HG03039 (cell line): ENCODE results near the gene BMF.
"Not testable (repeated sequence)": the region's sequence is repeated elsewhere in the genome, so short reads cannot be mapped to it uniquely, and the experiment has no call there.

Experiments
- ATAC-seq: cut with Tn5 transposase; IDR thresholded peaks from one replicate; pipeline ENCODE4 v1.9.1; 2021; ENCODE audit warnings: mild to moderate bottlenecking, moderate library complexity; ENCODE audit not compliant: unreplicated experiment

BMF gene

DNA sequence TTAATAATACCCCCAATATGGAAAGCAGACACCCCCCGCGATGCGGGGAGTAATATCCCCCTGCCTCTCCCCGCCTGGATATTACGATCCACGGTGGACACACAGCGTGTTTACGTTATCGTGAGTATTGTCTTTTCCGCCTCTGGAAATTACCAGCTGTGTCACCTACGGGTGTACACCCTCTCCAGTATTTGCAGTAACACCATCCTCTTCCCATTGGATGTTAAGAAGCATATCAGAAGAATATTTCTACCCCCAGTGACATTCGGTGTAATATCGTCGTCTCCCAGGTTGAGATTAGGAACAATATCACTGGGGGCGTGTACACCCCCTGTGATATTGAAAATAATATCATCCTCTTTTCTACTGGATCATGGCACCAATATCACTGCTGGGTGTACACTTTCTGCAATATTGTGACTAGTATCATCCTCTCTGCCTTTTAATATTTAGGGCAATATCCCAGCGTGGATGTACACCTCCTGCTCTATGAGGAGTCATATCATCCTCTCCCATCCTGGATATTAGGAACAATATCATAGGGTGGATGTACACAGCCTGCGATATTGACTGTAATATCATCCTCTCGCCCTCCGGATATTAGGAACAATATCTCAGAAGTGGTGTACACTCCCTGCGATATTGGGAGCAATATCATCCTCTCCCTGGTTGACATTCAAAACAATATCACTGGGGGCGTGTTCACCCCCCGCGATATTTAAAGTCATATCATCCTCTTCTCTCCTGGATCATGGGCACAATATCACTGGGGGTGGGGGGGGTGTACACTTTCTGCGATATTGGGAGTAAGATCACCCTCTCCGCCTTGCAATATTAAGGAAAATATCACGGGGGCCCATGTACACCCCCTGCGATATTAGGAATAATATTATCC is 20.3 kb upstream of the BMF start:
- ATAC-seq: no peak

DNA sequence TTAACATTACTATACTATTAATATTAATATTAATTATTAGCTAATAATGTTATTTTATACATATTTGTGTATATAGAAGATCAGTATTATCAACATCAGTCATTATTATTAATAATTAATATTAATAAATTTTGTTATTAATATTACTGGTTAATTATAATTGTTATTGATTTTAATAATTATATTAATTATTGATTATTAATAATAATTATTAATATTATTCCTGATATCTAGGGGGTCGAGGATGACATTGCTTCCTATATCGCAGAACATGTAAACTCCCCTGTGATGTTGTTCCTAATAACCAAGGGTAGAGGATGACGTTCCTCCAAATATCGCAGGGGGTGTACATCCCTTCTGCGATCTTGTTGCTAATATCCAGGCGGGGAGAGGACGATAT is 17.3 kb upstream of the BMF start:
- no peak for ATAC-seq

DNA sequence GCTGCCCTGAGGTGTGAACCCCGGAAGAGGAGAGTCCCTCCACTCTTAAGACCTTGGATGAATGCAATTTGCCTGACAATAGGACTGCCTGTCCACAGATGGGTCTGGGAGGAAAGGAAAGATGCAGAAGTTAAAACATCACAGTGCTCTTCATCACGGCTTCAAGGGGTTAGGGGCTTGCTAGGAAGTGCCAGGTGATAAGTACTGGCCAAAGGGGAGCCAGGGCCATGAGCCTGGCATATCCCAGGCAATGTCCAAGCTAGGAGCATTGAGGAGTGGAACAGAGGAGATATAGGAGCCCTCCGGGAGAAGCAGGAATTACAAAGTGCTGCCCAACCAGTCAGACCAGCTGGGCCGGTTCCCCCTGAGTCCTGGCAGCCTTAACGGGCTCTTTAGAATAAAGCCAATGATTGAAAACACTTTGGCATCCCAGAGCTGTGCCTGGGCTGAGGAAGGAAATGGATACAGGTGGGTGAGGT is 16.2 kb upstream of the BMF start:
- not testable (repeated sequence) for ATAC-seq

DNA sequence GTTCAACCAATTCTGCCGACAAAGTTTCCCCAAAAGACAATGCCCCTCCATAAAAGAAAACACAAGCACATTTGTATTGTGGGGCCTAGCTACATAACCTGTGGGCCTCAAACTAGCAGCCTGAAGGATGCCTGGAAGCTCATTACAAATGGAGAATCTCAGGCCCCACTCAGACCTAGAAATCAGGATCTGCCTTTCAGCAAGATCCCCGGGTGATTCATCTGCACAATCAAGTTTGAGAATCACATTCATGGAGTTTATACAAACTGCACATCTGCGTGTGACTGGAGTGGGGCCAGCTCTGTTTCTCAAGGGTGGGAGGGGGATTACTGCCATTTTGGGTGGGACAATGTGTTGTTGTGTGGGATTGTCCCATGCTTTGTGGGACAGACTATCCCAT is 15.7 kb upstream of the BMF start:
- ATAC-seq: not testable (repeated sequence)

DNA sequence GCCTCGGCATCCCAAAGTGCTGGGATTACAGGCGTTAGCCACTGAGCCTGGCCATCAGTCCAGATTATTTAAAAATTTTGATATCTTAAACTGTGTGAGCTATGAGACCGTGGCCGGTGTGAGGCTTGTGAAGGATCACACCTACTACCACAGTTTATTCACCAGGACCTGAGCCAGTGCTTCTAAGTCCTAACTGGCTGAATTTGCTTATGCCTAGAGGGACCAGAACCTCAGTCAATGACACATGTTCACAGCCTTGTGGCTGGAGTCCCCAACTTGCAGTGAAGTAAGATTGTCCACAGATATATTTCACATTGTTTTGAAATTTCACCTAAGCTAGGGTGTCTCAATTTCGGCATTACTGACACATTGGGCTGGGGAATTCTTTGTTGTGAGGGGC is 15.2 kb upstream of the BMF start:
- not testable (repeated sequence) for ATAC-seq

DNA sequence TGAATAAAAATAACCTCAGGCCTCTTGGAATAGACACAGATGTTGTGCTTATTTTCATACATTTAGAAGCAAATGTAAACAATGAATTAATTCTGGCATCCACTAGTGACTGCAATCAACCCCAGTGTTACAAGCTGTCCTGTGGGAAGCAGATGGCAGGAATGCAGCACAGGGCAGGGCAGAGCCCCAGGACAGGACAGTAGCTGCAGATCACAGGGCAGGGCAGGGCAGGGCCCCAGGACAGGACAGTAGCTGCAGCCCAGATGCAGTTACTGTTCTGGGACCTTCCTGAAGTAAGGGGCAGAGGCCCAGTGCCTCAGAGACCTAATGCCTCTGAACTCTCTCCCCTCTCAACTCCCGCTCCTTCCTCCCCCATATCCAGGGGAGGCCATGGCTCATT is 14.3 kb upstream of the BMF start:
- not testable (repeated sequence) for ATAC-seq

DNA sequence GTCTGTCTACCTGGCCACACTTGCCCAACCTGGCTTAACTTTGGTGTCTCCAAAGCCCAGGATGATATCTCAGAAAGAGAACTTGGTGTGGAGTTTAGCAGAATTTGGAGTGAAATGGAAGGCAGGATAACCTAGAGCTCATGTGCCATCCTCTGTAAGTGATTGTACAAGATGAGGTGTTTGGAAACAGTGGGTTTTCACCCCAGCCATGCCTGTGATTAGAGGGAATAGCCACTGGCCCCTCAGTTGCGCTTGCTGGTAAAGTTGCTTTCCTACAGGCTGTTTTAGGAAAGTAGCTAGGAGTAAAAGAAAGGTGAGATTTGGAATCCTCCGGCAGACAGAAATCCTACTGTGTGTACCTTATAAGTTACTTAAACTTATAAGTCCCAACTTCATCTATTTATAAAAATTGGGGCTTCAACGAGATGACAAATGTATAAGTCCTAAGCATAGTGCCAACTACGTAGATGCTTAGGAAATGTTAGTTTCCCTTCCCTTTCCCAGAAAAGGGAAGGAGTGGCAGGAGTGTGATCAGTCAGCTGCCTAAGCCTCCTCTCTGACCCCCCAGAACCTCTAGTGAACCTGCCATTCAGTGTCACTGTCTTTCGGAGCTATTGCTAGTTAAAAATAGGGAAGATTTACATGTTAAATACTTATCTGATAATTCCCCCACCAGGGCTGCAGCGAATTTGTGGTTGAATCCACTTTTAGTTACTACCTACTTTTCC is 13.4 kb upstream of the BMF start:
- no peak for ATAC-seq

DNA sequence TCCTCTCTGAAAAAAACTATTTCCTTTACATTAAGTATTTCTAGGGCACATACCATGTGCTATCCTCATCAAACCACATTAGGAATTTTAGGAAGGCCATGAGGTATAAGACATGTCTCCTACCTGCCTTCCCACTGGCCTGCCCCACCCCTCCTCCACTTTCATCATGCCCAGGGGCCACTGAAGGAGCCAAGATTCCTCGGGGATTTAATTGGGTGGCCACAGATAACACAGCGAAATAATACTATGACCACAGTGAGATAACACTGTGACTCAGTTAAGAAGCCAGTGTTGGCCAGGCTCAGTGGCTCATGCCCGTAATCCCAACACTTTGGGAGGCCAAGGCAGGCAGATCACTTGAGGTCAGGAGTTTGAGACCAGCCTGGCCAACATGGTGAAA is 9.8 kb upstream of the BMF start:
- ATAC-seq: no peak

DNA sequence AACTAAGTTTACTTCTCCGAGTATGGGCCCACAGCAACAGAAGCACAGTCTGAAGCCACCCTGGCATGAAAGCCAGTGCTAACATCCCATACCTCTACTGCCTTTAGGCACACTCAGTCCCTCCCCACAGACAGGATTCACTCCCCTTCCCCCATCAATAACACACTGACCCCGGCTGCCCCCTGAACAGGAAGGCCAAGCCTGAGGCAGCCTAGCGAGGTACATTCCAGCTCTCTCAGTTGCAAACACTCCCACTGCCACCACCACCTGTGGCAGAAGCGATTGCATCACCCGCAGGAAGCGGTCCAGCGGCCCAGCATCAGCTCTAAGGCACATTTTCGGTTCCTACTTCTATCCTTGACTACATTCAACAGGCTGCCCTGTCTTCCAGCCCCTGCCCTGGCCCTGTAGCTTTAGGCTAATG is 7.0 kb upstream of the BMF start:
- ATAC-seq: peak; percentile 76

DNA sequence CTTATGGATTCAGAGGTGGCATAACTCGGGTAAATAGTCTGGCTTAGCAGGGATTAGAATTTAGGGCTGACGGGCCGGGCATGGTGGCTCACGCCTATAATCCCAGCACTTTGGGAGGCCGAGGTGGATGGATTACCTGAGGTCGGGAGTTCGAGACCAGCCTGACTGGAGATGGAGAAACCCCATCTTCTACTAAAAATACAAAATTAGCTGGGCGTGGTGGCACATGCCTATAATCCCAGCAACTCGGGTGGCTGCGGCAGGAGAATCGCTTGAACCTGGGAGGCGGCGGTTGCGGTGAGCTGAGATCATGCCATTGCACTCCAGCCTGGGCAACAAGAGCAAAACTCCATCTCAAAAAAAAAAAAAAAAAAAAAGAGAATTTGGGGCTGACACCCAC is 6.4 kb upstream of the BMF start:
- not testable (repeated sequence) for ATAC-seq

DNA sequence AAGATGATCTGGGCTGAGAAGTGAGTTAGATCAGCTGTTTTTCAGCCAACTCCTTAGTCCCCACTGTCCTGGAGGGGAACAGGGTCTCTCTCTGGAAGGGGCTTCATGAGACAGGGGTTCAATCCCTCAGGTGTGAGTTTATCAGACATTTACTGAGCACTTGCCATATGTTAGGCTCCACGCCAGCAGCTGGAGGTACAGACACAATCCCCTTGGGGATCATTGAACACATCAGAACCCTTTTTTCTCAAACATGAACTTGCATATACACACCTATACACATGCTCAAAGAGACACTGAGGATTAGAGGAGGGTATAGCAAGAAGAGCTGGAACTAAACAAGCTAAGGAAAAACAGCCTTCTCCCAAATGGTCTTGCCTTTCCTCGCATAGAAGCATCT is 5.5 kb upstream of the BMF start:
- no peak for ATAC-seq

DNA sequence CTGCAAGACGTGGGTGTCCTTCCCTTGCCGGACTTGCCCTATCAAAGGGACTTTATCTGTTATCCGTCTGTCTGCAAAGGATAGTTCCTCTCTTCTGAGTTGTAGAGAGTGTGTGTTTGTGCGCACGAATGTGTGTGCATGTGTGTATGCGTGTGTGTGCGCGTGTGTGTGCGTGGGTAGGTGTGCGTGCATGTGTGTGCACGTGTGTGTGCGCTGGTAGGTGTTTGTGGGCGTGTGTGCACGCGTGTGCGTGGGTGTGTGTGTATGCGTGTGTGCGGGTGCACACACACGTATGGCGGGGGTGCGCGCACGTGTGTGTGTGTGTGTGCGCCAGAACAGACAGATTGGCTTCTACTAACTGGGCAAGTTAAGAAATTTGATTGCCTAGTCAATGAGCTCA is 4.1 kb upstream of the BMF start:
- no peak for ATAC-seq

DNA sequence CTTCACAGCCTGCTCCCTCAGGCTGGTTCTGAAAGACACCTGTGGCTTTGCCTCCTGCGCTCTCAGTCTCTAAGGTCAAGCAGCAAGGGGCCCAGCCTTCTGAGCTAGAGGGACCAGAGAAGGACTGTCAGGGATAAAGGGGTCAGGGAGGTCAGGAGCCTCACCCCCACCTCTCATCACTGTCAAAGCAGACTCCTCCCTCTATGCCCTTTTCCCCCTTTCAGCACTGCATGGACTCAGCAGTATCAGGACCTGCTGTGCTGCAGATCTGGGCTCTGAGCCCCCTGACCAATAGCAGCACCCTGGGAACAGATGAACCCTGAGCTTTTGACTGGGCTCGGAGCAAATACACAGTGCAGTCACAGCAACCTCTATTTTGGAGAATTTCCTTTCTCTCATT is 3.2 kb upstream of the BMF start:
- ATAC-seq: no peak

DNA sequence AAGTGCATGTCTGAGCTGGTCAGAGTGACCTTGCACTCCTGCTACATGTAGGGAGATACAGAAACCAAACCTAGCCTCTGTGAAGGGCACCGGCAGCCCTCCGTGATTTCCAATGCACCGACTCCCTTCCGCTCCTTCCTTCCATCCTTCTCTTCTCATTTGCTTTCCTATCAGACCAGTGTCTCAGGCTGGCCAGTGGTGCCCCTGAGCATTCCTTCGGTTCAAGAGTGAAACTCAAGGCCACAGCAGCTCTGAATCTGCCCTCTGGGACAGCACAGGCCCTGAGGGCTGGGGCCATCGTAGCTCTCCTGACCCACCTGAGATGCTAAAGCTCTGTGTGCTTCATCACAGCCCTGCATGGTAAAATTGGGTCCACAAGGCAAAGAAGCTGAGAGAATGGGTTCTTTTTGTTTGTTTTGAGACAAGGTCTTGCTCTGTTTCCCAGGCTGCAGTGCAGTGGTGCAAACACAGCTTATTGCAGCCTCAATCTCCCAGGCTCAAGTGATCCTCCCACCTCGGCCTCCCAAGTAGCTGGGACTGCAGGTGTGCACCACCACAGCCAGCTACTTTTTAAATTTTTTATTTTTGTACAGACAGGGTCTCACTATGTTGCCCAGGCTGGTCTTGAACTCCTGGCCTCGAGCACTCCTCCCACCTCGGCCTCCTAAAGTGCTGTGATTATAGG is 2.3 kb upstream of the BMF start:
- no peak for ATAC-seq

DNA sequence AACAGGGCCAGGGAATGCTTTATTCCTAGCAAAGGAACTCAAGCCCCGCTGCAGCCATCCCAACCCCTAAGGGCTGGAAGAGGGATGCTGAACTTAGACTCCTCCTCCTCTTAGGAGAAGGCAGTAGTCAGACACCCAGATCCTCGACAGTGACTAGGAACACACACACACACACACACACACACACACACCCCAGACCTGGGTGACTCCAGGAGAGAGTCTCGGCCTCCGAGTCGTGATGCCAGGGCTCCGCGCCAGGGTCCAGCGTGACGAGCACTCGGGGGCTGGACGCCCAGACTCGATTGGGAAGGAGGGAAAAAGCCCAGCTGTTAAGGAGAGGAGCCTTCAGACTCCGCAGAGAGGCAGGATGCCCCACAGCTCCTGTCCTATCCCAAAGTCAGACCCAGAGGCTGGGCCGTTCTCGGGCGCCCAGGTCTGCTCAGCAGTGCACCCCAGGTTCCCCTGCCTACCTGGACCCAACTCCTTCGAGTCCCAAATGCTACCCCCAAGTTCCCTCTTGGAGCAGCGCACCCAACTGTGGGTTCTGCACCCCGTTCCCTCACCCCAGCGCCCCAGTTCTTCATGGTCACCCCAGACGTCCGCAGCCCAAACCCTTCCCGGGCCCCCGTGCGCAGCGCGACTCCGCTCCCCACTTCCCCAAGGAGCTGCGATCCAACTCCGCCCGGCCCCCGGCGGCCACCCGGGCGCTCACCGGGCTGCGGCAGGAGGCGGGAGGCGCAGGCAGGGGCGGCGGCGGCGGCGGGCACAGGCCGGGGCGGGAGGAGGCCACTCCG is 421 bp downstream of the BMF start:
- peak; percentile 4 for ATAC-seq

DNA sequence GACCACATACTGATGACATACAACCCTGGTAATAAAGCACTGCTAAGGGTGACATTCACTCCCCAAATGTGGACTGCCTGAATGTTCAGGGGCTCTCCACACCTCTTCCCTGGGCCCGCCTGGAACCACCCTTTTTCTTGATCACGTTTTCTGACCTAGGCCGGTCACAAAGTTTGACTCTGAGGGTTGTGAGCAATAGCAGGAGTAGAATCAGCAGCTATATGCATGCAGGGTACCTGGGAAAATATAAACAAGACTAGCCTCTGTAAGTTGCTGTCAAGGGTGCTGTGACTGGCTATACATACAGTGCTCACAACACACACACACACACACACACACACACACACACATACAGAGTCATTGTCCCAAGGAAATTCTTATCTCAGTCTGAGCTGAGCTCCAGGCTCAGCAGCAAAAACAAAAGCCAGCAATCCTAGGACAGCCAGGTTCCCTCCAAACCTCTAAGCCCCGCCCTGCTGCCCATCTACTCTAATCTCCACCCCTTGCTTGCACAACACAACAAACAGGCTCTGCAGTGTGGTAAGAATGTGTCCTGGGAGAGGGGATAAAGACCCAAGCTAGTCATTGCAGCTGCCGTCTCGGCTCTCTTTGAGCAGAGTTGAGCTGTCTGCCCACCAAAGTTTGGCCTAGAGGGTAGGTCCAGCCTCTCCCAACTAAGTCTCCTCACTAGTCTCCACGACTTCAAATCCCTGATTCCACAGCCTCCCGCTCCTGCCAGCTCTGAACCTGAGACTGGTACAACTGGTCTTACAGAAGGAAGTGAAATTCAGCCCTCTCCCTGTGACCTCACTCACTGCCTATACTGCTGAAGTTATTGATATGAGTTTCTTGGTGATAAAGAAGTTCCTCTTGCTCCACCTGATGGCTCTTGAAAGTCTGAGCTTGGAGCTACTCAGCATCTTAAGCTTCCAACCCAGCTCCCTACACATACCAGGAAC is 2.2 kb downstream of the BMF start:
- peak; percentile 33 for ATAC-seq

DNA sequence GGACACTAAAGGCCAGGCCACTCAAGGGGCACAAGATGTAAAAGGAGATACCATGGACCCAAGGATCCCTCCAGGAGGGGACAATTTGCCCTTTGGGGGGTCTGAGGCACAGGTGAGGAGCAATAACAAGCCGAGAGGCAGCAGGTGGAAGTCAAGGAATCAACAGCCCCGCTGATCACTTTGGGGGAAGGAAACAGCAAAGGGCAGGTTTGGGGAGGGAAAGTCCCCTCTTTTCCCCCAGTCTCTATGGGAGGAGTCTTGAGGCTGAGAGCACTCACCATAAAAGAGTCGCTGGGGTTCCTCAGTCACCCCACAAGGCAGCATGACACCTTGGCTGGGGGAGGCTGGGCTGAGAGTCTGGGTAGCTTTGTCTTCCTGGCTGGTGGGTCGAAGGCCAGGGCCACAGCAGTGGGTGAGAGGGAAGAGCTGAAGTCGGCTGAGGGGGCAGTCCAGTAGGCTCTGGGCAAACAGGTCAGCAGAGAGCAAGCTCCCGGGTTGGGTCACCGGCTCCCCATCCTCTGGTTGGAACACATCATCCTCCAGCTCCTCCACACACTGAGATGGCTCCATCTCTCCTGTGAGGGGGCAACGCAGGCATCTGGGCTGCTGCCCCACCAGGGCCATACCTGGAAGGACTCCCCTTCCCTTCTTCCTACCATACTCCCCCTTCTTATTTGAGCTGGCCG is 3.0 kb downstream of the BMF start:
- ATAC-seq: no peak

DNA sequence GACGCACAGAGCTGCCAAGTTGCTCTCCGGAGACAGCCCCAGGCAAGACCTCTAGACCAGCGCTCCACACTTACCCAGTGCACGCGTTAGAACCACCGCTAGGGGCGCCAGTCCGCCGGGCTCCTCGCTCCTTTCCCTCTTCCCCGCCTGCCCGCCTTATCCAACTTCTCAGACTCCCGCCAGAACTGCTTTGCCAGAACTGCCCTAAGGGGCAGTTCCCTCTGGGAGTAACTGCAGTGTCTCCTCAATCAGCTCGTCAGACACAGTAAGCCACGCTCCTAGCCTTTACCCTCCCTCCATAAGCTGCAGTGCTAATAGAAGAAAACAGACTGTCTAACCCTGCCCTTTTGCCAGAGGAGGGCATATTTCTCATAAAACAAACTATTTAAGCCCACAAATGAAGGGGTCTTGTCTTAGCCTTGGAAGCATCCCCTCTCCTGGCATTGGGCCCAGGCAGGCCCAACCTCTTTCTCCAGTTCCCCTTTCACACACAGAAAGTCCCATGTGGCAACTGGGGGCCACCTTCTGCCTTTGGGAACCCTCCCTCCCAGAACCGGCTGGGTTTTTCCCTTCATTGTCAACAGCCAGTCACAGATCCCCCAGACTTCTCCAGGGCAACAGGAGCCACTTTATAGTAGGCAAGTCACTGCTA is 3.7 kb downstream of the BMF start:
- ATAC-seq: no peak
